ENCODE results near the gene DRAM1.

- TF ChIP-seq, protein P1, sequence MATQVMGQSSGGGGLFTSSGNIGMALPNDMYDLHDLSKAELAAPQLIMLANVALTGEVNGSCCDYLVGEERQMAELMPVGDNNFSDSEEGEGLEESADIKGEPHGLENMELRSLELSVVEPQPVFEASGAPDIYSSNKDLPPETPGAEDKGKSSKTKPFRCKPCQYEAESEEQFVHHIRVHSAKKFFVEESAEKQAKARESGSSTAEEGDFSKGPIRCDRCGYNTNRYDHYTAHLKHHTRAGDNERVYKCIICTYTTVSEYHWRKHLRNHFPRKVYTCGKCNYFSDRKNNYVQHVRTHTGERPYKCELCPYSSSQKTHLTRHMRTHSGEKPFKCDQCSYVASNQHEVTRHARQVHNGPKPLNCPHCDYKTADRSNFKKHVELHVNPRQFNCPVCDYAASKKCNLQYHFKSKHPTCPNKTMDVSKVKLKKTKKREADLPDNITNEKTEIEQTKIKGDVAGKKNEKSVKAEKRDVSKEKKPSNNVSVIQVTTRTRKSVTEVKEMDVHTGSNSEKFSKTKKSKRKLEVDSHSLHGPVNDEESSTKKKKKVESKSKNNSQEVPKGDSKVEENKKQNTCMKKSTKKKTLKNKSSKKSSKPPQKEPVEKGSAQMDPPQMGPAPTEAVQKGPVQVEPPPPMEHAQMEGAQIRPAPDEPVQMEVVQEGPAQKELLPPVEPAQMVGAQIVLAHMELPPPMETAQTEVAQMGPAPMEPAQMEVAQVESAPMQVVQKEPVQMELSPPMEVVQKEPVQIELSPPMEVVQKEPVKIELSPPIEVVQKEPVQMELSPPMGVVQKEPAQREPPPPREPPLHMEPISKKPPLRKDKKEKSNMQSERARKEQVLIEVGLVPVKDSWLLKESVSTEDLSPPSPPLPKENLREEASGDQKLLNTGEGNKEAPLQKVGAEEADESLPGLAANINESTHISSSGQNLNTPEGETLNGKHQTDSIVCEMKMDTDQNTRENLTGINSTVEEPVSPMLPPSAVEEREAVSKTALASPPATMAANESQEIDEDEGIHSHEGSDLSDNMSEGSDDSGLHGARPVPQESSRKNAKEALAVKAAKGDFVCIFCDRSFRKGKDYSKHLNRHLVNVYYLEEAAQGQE (IDR thresholded peaks at IDR 0.05; ENCODE audit: low read depth) = no peak
- no peak for TF ChIP-seq NFIC (IDR thresholded peaks at IDR 0.05)
- TF ChIP-seq EGR1 (IDR thresholded peaks at IDR 0.05) = no peak
- no peak for TF ChIP-seq TEAD4 (IDR thresholded peaks at IDR 0.05)
- TF ChIP-seq, protein P2, sequence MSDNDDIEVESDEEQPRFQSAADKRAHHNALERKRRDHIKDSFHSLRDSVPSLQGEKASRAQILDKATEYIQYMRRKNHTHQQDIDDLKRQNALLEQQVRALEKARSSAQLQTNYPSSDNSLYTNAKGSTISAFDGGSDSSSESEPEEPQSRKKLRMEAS (IDR thresholded peaks at IDR 0.05) = no peak
- TF ChIP-seq TAF1 (IDR thresholded peaks at IDR 0.05; ENCODE audit: low read depth) = no peak
- TF ChIP-seq CEBPB (IDR thresholded peaks at IDR 0.05) = no peak
- no peak for TF ChIP-seq EP300 (IDR thresholded peaks at IDR 0.05; ENCODE audit: borderline replicate concordance)
- TF ChIP-seq, protein P3, sequence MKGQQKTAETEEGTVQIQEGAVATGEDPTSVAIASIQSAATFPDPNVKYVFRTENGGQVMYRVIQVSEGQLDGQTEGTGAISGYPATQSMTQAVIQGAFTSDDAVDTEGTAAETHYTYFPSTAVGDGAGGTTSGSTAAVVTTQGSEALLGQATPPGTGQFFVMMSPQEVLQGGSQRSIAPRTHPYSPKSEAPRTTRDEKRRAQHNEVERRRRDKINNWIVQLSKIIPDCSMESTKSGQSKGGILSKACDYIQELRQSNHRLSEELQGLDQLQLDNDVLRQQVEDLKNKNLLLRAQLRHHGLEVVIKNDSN (IDR thresholded peaks at IDR 0.05) = no peak
- no peak for TF ChIP-seq CREB1 (IDR thresholded peaks at IDR 0.05; ENCODE audit: low read depth)
These were observed 22.0 kb upstream of the DRAM1 start for GRCh38 chr12:101855364-101855884.

All from Ishikawa (cell line).